Hepatocyte (in vitro differentiated cells): ENCODE results near the gene NOS1AP.

Experiments
- EZH2 ChIP-seq: fragments of 200-600 bp; sonication (generic); IDR thresholded peaks from 2 replicates; pipeline ENCODE4 v1.6.1; 2016; ENCODE audit warnings: antibody characterized with exemption, mild to moderate bottlenecking, borderline replicate concordance
- TF ChIP-seq, protein P1 (sequence below): fragments of 200-600 bp; sonication (generic); IDR thresholded peaks from 2 replicates; pipeline ENCODE4 v1.5.1; 2016; ENCODE audit warnings: antibody characterized with exemption, mild to moderate bottlenecking; ENCODE audit not compliant: poor library complexity

DNA sequence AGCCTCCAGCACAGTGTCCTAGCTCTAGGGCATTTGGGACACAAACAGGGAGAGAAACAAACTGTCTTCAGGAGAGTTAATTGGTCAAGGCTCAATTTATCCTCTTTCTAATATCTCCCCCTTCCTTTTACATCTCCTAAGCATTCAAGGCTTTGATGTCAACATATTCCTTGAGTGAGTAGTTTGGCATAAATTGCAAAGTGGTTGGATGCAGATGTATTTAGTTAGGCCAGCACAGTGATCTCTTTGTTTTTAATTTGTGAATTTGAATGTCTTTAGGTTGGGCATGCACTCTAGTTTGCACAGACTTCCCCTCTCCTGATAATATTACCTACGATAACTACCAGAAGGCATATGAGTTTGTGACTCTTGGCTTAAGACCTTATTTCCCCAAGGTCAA lies 33.3 kb upstream of the NOS1AP start:
- TF ChIP-seq, protein P1, sequence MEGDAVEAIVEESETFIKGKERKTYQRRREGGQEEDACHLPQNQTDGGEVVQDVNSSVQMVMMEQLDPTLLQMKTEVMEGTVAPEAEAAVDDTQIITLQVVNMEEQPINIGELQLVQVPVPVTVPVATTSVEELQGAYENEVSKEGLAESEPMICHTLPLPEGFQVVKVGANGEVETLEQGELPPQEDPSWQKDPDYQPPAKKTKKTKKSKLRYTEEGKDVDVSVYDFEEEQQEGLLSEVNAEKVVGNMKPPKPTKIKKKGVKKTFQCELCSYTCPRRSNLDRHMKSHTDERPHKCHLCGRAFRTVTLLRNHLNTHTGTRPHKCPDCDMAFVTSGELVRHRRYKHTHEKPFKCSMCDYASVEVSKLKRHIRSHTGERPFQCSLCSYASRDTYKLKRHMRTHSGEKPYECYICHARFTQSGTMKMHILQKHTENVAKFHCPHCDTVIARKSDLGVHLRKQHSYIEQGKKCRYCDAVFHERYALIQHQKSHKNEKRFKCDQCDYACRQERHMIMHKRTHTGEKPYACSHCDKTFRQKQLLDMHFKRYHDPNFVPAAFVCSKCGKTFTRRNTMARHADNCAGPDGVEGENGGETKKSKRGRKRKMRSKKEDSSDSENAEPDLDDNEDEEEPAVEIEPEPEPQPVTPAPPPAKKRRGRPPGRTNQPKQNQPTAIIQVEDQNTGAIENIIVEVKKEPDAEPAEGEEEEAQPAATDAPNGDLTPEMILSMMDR, result no peak
- TF ChIP-seq EZH2, result no peak
